MM.1S (cell line): ENCODE data around the gene ASPSCR1.

Experiments used
- CTCF ChIP-seq: fragments of 300-600 bp; sonication (generic); IDR thresholded peaks from 2 replicates; pipeline ENCODE4 v1.5.1; 2016; ENCODE audit warnings: antibody characterized with exemption, low read length, mixed read lengths
- EZH2 ChIP-seq: fragments of 300-600 bp; sonication (generic); optimal IDR thresholded peaks from 2 replicates; pipeline ENCODE3; 2017; ENCODE audit warnings: low read depth, mild to moderate bottlenecking, antibody characterized with exemption, low read length, mixed read lengths

GRCh38 chr17:81987161-81987770 is 9.8 kb downstream of the ASPSCR1 start:
- TF ChIP-seq EZH2 (no peak), CTCF (no peak)
